ENCODE data around the gene NBEAL1.
"Not testable (repeated sequence)": the region's sequence is repeated elsewhere in the genome, so short reads cannot be mapped to it uniquely, and the experiment has no call there.

The NBEAL1 gene

GRCh38 chr2:203253422-203254095 is 238.9 kb downstream of the NBEAL1 start:
- H3K27ac ChIP-seq (ENCODE audit: low read depth, low read length); H3K9ac ChIP-seq (ENCODE audit: low read length); H3K4me1 ChIP-seq (ENCODE audit: control insufficient read depth, insufficient read depth, low read length); H3K36me3 ChIP-seq (ENCODE audit: control insufficient read depth, insufficient read depth, low read length); H3K4me3 ChIP-seq (ENCODE audit: low read length); H3K27me3 ChIP-seq (ENCODE audit: control insufficient read depth, insufficient read depth, low read length): not testable (repeated sequence)

- H3K4me1 ChIP-seq (ENCODE audit: control insufficient read depth, insufficient read depth, low read length): no peaks in the 10 kb centered on the region
- no peaks in the 10 kb centered on the region for H3K27me3 ChIP-seq (ENCODE audit: control insufficient read depth, insufficient read depth, low read length)
- H3K9ac ChIP-seq (ENCODE audit: low read length): no peak overlapping the region
- no peak overlapping the region for H3K27ac ChIP-seq (ENCODE audit: low read depth, low read length)
- H3K4me3 ChIP-seq (ENCODE audit: low read length): no peak overlapping the region
- peaks cover 13% of the 10 kb centered on the region for H3K36me3 ChIP-seq (ENCODE audit: control insufficient read depth, insufficient read depth, low read length)
Observed at GRCh38 chr2:203261326-203262159, 246.9 kb downstream of the NBEAL1 start.
